Body of pancreas (tissue), 4 donors: Measurements from ENCODE around the gene KLK10. TPM values are rescaled to one million over a fixed set of nuclear protein-coding genes. Genes with fewer than 3 reads are reported as not detected.
"Not testable (repeated sequence)": the region's sequence is repeated elsewhere in the genome, so short reads cannot be mapped to it uniquely, and the experiment has no call there.

Experiments used
- ATAC-seq: fragments of 150-250 bp; one replicate; pipeline ENCODE4 v1.9.1; 2016
- DNase-seq, 4 donors: peaks; one replicate each; pipeline ENCODE4 v3.0.0-alpha.2; 2019
- H3K27ac ChIP-seq, 4 donors: fragments of 200-600 bp; sonication (generic); 1 replicate in 3 of 4; 2 replicates in 1 of 4; pipeline versions ENCODE4 v1.5.1 to v1.6.1; 2016 to 2019; ENCODE audit warnings: mild to moderate bottlenecking in 1 of 4, mixed read lengths in 1 of 4, moderate library complexity in 1 of 4
- H3K27me3 ChIP-seq, 2 donors: fragments of 200-600 bp; sonication (generic); one replicate each; pipeline ENCODE4 v1.6.0; 2016; ENCODE audit warnings: mild to moderate bottlenecking in 1 of 2
- H3K36me3 ChIP-seq, 2 donors: fragments of 200-600 bp; sonication (generic); replicated peaks in 1 of 2; 2 replicates each; pipeline ENCODE4 v1.5.1; 2016; ENCODE audit warnings: low read depth in 2 of 2; ENCODE audit not compliant: insufficient read depth in 1 of 2
- H3K4me1 ChIP-seq: fragments of 200-600 bp; sonication (generic); one replicate; pipeline ENCODE4 v1.6.0; 2016
- H3K4me3 ChIP-seq, 2 donors: fragments of 200-600 bp; sonication (generic); 1 replicate in 1 of 2; 2 replicates in 1 of 2; pipeline ENCODE4 v1.5.1; 2016 to 2019
- H3K9me3 ChIP-seq, 3 donors: fragments of 200-600 bp; sonication (generic); 1 replicate in 2 of 3; 2 replicates in 1 of 3; pipeline ENCODE4 v1.5.1; 2016
- CTCF ChIP-seq, 7 experiments: fragments of 450-650 bp in 4 of 7; fragments of 200-600 bp in 3 of 7; sonication (generic) in 3 of 7; IDR thresholded peaks; one replicate each; pipeline ENCODE4 v1.5.1; 2016 to 2019; ENCODE audit warnings: antibody characterized with exemption in 7 of 7
- POLR2A ChIP-seq, 3 donors: fragments of 450-650 bp; IDR thresholded peaks; one replicate each; pipeline ENCODE4 v1.6.1; 2016; ENCODE audit warnings: antibody characterized with exemption in 3 of 3, mild to moderate bottlenecking in 2 of 3
- WGBS, 2 donors: methylation state at CpG; one replicate each; pipeline ENCODE4 v1.1.5; 2017; 5-methylcytosine and 5-hydroxymethylcytosine counted together
- intact Hi-C: fragments of 100-400 bp; cut with DNase I; formaldehyde crosslinking; loops from one replicate; pipeline ENCODE4 v1.15.1; 2023
- total RNA-seq, 2 donors: library from RNA; depleted of rRNA; stranded (reverse); fragments of >200 nt; gene quantifications; one replicate each; pipeline ENCODE4 v1.1.0, GENCODE V29; 2016

KLK10 gene
- total RNA-seq, 2 donors from 2014 or later, result not detected

GRCh38 chr19:50998061-50998460 is 21.4 kb downstream of the KLK10 start:
- ATAC-seq, result no peak
- TF ChIP-seq POLR2A (IDR thresholded peaks at IDR 0.05), result no peak
- H3K36me3 ChIP-seq, result no peaks in the 10 kb centered on the region
- no peak for DNase-seq
- no peak overlapping the region for H3K27ac ChIP-seq
- WGBS, 2 donors, result 43 to 49% methylated on average over 5 of the region's 5 CpGs
- H3K4me1 ChIP-seq, result no peaks in the 10 kb centered on the region
- intact Hi-C loops, result no loop called here
- H3K4me3 ChIP-seq, result no peak overlapping the region
- H3K9me3 ChIP-seq, result no peaks in the 10 kb centered on the region
- no peaks in the 10 kb centered on the region for H3K27me3 ChIP-seq

GRCh38 chr19:50994129-50994528 is 25.4 kb downstream of the KLK10 start:
- ATAC-seq (no peak), DNase-seq (no peak)
- Histone ChIP-seq H3K4me3 (no peak overlapping the region), H3K4me1 (no peaks in the 10 kb centered on the region), H3K27me3 (no peaks in the 10 kb centered on the region), H3K9me3 (no peaks in the 10 kb centered on the region), H3K36me3 (no peaks in the 10 kb centered on the region), H3K27ac (no peak overlapping the region)
- TF ChIP-seq CTCF (IDR thresholded peaks at IDR 0.05), result no peak
- no peak for TF ChIP-seq POLR2A (IDR thresholded peaks at IDR 0.05)
- 64 to 83% methylated on average over 2 of the region's 2 CpGs for WGBS, 2 donors
- intact Hi-C loops, result no loop called here

- H3K9me3 ChIP-seq, result no peaks in the 10 kb centered on the region
- 32% methylated on average over 2 of the region's 2 CpGs for WGBS, 2 donors
- no peak overlapping the region for H3K27ac ChIP-seq
- TF ChIP-seq POLR2A (IDR thresholded peaks at IDR 0.05) (no peak), CTCF (IDR thresholded peaks at IDR 0.05) (no peak)
- H3K36me3 ChIP-seq, result no peaks in the 10 kb centered on the region
- ATAC-seq (no peak), DNase-seq (no peak)
- intact Hi-C loops, result no loop called here
- H3K4me1 ChIP-seq, result no peaks in the 10 kb centered on the region
- H3K27me3 ChIP-seq, result no peaks in the 10 kb centered on the region
- no peak overlapping the region for H3K4me3 ChIP-seq
These were observed 26.9 kb downstream of the KLK10 start for GRCh38 chr19:50992666-50993035.

- H3K27me3 ChIP-seq, H3K9me3 ChIP-seq, H3K27ac ChIP-seq, H3K4me3 ChIP-seq, H3K36me3 ChIP-seq, H3K4me1 ChIP-seq, intact Hi-C loops, ATAC-seq, DNase-seq: not testable (repeated sequence)
- 74 to 82% methylated on average over 14 of the region's 14 CpGs for WGBS, 2 donors
These were observed 35.1 kb downstream of the KLK10 start for GRCh38 chr19:50984416-50984815.

GRCh38 chr19:50983625-50984292 is 35.8 kb downstream of the KLK10 start, which contains the start of gene KLK7:
Gene KLK7 (minus strand): TSS chr19:50983917. CDS start chr19:50982399, 1,518 bp downstream.
- no peak for TF ChIP-seq CTCF (IDR thresholded peaks at IDR 0.05)
- TF ChIP-seq POLR2A (IDR thresholded peaks at IDR 0.05), result no peak
- ATAC-seq, result no peak
- H3K4me3 ChIP-seq, result no peak within 1 kb of the TSS
- no peak within 1 kb of the TSS for H3K27ac ChIP-seq
- H3K27me3 ChIP-seq, result no peaks in the 10 kb centered on the region
- no peaks in the 10 kb centered on the region for H3K9me3 ChIP-seq
- intact Hi-C loops, result no loop called here
- no peak for DNase-seq
- WGBS, 2 donors, result 8 to 10% methylated on average over 16 to 28 of the region's 28 CpGs
- H3K4me1 ChIP-seq, result no peaks in the 10 kb centered on the region
- no peaks in the 10 kb centered on the region for H3K36me3 ChIP-seq

GRCh38 chr19:50982186-50982585 is 37.3 kb downstream of the KLK10 start:
- intact Hi-C loops, result no loop called here
- WGBS, 2 donors, result 58 to 69% methylated on average over 3 to 4 of the region's 4 CpGs
- H3K27ac ChIP-seq, result no peak overlapping the region
- no peaks in the 10 kb centered on the region for H3K9me3 ChIP-seq
- ATAC-seq (no peak), DNase-seq (no peak)
- no peaks in the 10 kb centered on the region for H3K36me3 ChIP-seq
- no peaks in the 10 kb centered on the region for H3K27me3 ChIP-seq
- TF ChIP-seq CTCF (IDR thresholded peaks at IDR 0.05) (no peak), POLR2A (IDR thresholded peaks at IDR 0.05) (no peak)
- H3K4me3 ChIP-seq, result no peak overlapping the region
- H3K4me1 ChIP-seq, result no peaks in the 10 kb centered on the region
